Type B pancreatic cell (in vitro differentiated cells): ENCODE measurements around the gene IL12RB2. TPM values are rescaled to one million over a fixed set of nuclear protein-coding genes. Genes with fewer than 3 reads are reported as not detected.

Experiments used
- DNase-seq: peaks from one replicate; pipeline ENCODE4 v3.0.0; 2021; ENCODE audit warnings: mixed read lengths; ENCODE audit not compliant: unreplicated experiment; ENCODE audit errors: extremely low spot score
- H3K27ac Mint-ChIP-seq: 2 replicates; pipeline ENCODE4 v1.8.0; 2021; ENCODE audit warnings: mild to moderate bottlenecking, mixed read lengths
- H3K27me3 Mint-ChIP-seq: 2 replicates; pipeline ENCODE4 v1.8.0; 2021; ENCODE audit warnings: mixed read lengths
- H3K36me3 Mint-ChIP-seq: 2 replicates; pipeline ENCODE4 v1.8.0; 2021; ENCODE audit warnings: mixed read lengths
- H3K4me1 Mint-ChIP-seq: one replicate; pipeline ENCODE4 v1.8.0; 2021; ENCODE audit warnings: mixed read lengths; ENCODE audit not compliant: unreplicated experiment
- H3K4me3 Mint-ChIP-seq: 2 replicates; pipeline ENCODE4 v1.8.0; 2021; ENCODE audit warnings: mild to moderate bottlenecking, mixed read lengths
- H3K9me3 Mint-ChIP-seq: 2 replicates; pipeline ENCODE4 v1.8.0; 2021; ENCODE audit warnings: mixed read lengths
- CTCF ChIP-seq: fragments of 200-600 bp; sonication (generic); conservative IDR thresholded peaks from 2 replicates; pipeline ENCODE4 v1.5.0; 2021; ENCODE audit warnings: antibody characterized with exemption, mild to moderate bottlenecking
- total RNA-seq: library from RNA; stranded (reverse); gene quantifications from 2 replicates; pipeline ENCODE4 v1.2.1, GENCODE V29; 2021; ENCODE audit warnings: low replicate concordance

IL12RB2 gene
- total RNA-seq, 1 donor from 2014 or later, result 0.46 TPM

- Mint-ChIP-seq H3K9me3 (no peaks in the 10 kb centered on the region), H3K4me1 (no peaks in the 10 kb centered on the region)
Measured at GRCh38 chr1:67313934-67314671, 6.4 kb downstream of the IL12RB2 start.

GRCh38 chr1:67314696-67315095 lies 7.0 kb downstream of the IL12RB2 start:
- H3K27me3 Mint-ChIP-seq, result peaks cover 5% of the 10 kb centered on the region
- H3K4me3 Mint-ChIP-seq, result no peak overlapping the region
- no peaks in the 10 kb centered on the region for H3K4me1 Mint-ChIP-seq
- no peaks in the 10 kb centered on the region for H3K36me3 Mint-ChIP-seq
- H3K27ac Mint-ChIP-seq, result no peak overlapping the region
- TF ChIP-seq CTCF, result no peak
- no peak for DNase-seq
- H3K9me3 Mint-ChIP-seq, result no peaks in the 10 kb centered on the region

More at GRCh38 chr1:67313934-67314671, 6.4 kb downstream of the IL12RB2 start:
- Mint-ChIP-seq H3K27me3 (peaks cover 11% of the 10 kb centered on the region), H3K36me3 (no peaks in the 10 kb centered on the region), H3K4me3 (no peak overlapping the region), H3K27ac (no peak overlapping the region)
- DNase-seq, result no peak
- TF ChIP-seq CTCF, result no peak

- DNase-seq, result no peak
- H3K27ac Mint-ChIP-seq, result no peak overlapping the region
- no peak overlapping the region for H3K4me3 Mint-ChIP-seq
- H3K36me3 Mint-ChIP-seq, result no peaks in the 10 kb centered on the region
- no peaks in the 10 kb centered on the region for H3K4me1 Mint-ChIP-seq
- H3K27me3 Mint-ChIP-seq, result no peaks in the 10 kb centered on the region
- TF ChIP-seq CTCF, result no peak
- no peaks in the 10 kb centered on the region for H3K9me3 Mint-ChIP-seq
Measured at GRCh38 chr1:67316180-67316902, 8.7 kb downstream of the IL12RB2 start.

GRCh38 chr1:67316918-67317317 lies 9.2 kb downstream of the IL12RB2 start:
- no peak for TF ChIP-seq CTCF
- H3K36me3 Mint-ChIP-seq, result no peaks in the 10 kb centered on the region
- H3K27me3 Mint-ChIP-seq, result no peaks in the 10 kb centered on the region
- H3K9me3 Mint-ChIP-seq, result no peaks in the 10 kb centered on the region
- no peak overlapping the region for H3K27ac Mint-ChIP-seq
- no peak overlapping the region for H3K4me3 Mint-ChIP-seq
- DNase-seq, result no peak
- no peaks in the 10 kb centered on the region for H3K4me1 Mint-ChIP-seq

- H3K27me3 Mint-ChIP-seq, result no peaks in the 10 kb centered on the region
- H3K4me3 Mint-ChIP-seq, result no peak overlapping the region
Measured at GRCh38 chr1:67317803-67318202, 10.1 kb downstream of the IL12RB2 start.

More at GRCh38 chr1:67317803-67318202, 10.1 kb downstream of the IL12RB2 start:
- H3K27ac Mint-ChIP-seq, result no peak overlapping the region
- H3K36me3 Mint-ChIP-seq, result no peaks in the 10 kb centered on the region
- DNase-seq, result no peak
- H3K4me1 Mint-ChIP-seq, result no peaks in the 10 kb centered on the region
- no peak for TF ChIP-seq CTCF
- H3K9me3 Mint-ChIP-seq, result no peaks in the 10 kb centered on the region
